NB4 (cell line): ENCODE results near the gene BLNK.

Source experiments
- DNase-seq: peaks from one replicate; pipeline ENCODE4 v3.0.0; 2010; ENCODE audit warnings: low read depth
- H3K4me3 ChIP-seq: one replicate; pipeline ENCODE4 v1.5.1; 2011; ENCODE audit warnings: mild to moderate bottlenecking, low read depth, low read length, moderate library complexity
- CTCF ChIP-seq: IDR thresholded peaks from one replicate; pipeline ENCODE4 v1.5.1; 2012; ENCODE audit warnings: low read depth, low read length
- MAX ChIP-seq: IDR thresholded peaks from 2 replicates; pipeline ENCODE4 v1.6.1; 2011; ENCODE audit warnings: low read depth, low read length
- MYC ChIP-seq: IDR thresholded peaks from 2 replicates; pipeline ENCODE4 v1.6.1; 2011; ENCODE audit warnings: low read depth, low read length
- POLR2A ChIP-seq: IDR thresholded peaks from 2 replicates; pipeline ENCODE4 v1.6.1; 2011; ENCODE audit warnings: mild to moderate bottlenecking; ENCODE audit not compliant: insufficient read length; ENCODE audit errors: extremely low read depth

The BLNK gene

GRCh38 chr10:96259150-96259549, 12.2 kb downstream of the BLNK start:
- DNase-seq = no peak
- no peak for TF ChIP-seq POLR2A
- TF ChIP-seq MYC = no peak
- no peak for TF ChIP-seq CTCF

GRCh38 chr10:96257944-96258343, 13.4 kb downstream of the BLNK start:
- H3K4me3 ChIP-seq = no peak overlapping the region
- no peak for DNase-seq
- no peak for TF ChIP-seq MAX
- TF ChIP-seq CTCF = no peak
- TF ChIP-seq POLR2A = no peak
- TF ChIP-seq MYC = no peak

More at GRCh38 chr10:96259150-96259549, 12.2 kb downstream of the BLNK start:
- H3K4me3 ChIP-seq = no peak overlapping the region

- no peak for TF ChIP-seq CTCF
- TF ChIP-seq POLR2A = no peak
- no peak for TF ChIP-seq MAX
- TF ChIP-seq MYC = no peak
- DNase-seq = no peak
- no peak overlapping the region for H3K4me3 ChIP-seq
Measured at GRCh38 chr10:96255549-96256333, 15.6 kb downstream of the BLNK start.

- DNase-seq = no peak
- TF ChIP-seq POLR2A (no peak), MAX (no peak), MYC (no peak), CTCF (no peak)
- H3K4me3 ChIP-seq = no peak overlapping the region
Measured at GRCh38 chr10:96254976-96255375, 16.4 kb downstream of the BLNK start.

- no peak overlapping the region for H3K4me3 ChIP-seq
- peak; percentile 16 for DNase-seq
- no peak for TF ChIP-seq MAX
- no peak for TF ChIP-seq CTCF
Measured at GRCh38 chr10:96252730-96253129, 18.6 kb downstream of the BLNK start.
